Keratinocyte (primary cell): ENCODE data around the gene CA4.

Experiments
- CTCF ChIP-seq, 3 experiments: IDR thresholded peaks in 1 of 3; conservative IDR thresholded peaks in 1 of 3; optimal IDR thresholded peaks in 1 of 3; 2 replicates in 2 of 3; 3 replicates in 1 of 3; pipeline versions ENCODE3 to v1.5.1; 2011; ENCODE audit warnings: low read length in 3 of 3, mild to moderate bottlenecking in 3 of 3, moderate library complexity in 2 of 3, control low read depth in 1 of 3, inconsistent platforms in 1 of 3; ENCODE audit not compliant: insufficient read depth in 2 of 3; ENCODE audit errors: extremely low read depth in 1 of 3
- EZH2 ChIP-seq: IDR thresholded peaks from one replicate; pipeline ENCODE4 v1.6.1; 2012; ENCODE audit warnings: inconsistent platforms, mild to moderate bottlenecking, low read length, moderate library complexity

GRCh38 chr17:60158751-60159478, 9.1 kb downstream of the CA4 start:
- TF ChIP-seq CTCF (optimal IDR thresholded peaks at IDR 0.05 in 1 of 3, IDR thresholded peaks at IDR 0.05 in 1 of 3, conservative IDR thresholded peaks at IDR 0.05 in 1 of 3; ENCODE audit: extremely low read depth in 1 of 3, insufficient read depth in 2 of 3, low read length in 3 of 3) (no peak), EZH2 (no peak)
